Activated T-cell treated with anti-CD3 and anti-CD28 coated beads, Interleukin-2, amount 50 U/mL, for 72 hours (primary cell): ENCODE measurements around the gene ETS2. TPM values are rescaled to one million over a fixed set of nuclear protein-coding genes. Genes with fewer than 3 reads are reported as not detected.
"Not testable (repeated sequence)": the region's sequence is repeated elsewhere in the genome, so short reads cannot be mapped to it uniquely, and the experiment has no call there.

Source experiments
- ATAC-seq, 2 donors: fragments of 150-1000 bp; cut with Tn5 transposase; replicated peaks in 1 of 2; 2 replicates each; pipeline ENCODE4 v1.10.0; 2021; ENCODE audit warnings: moderate library complexity in 2 of 2, mild to moderate bottlenecking in 1 of 2
- DNase-seq, 2 donors: peaks; one replicate each; pipeline ENCODE4 v3.0.0; 2021 to 2022; ENCODE audit warnings: mixed read lengths in 1 of 2
- H3K27ac Mint-ChIP-seq: one replicate; pipeline ENCODE4 v1.8.0; 2022; ENCODE audit warnings: mild to moderate bottlenecking, moderate library complexity, mixed read lengths
- H3K27me3 Mint-ChIP-seq: one replicate; pipeline ENCODE4 v1.8.0; 2022; ENCODE audit warnings: low read depth, mixed read lengths
- H3K36me3 Mint-ChIP-seq, 2 donors: one replicate each; pipeline ENCODE4 v1.8.0; 2022; ENCODE audit warnings: mixed read lengths in 2 of 2, mild to moderate bottlenecking in 1 of 2; ENCODE audit not compliant: insufficient read depth in 2 of 2
- H3K4me1 Mint-ChIP-seq: one replicate; pipeline ENCODE4 v1.8.0; 2022; ENCODE audit warnings: low read depth, mixed read lengths
- H3K4me3 Mint-ChIP-seq, 2 donors: one replicate each; pipeline ENCODE4 v1.8.0; 2022; ENCODE audit warnings: mild to moderate bottlenecking in 2 of 2, mixed read lengths in 2 of 2, moderate library complexity in 2 of 2
- H3K9me3 Mint-ChIP-seq, 2 donors: one replicate each; pipeline ENCODE4 v1.8.0; 2022; ENCODE audit warnings: mixed read lengths in 2 of 2
- total RNA-seq, 2 donors: library from RNA; stranded (reverse); gene quantifications; one replicate each; pipeline ENCODE4 v1.2.3, GENCODE V29; 2022

Gene ETS2
- total RNA-seq, 2 donors from 2014 or later: 122 to 134 TPM

GRCh38 chr21:38819051-38819718, 13.5 kb downstream of the ETS2 start:
- Mint-ChIP-seq H3K27me3 (no peaks in the 10 kb centered on the region), H3K36me3 (peaks cover 41 to 70% of the 10 kb centered on the region in 2 donors), H3K9me3 (no peaks in the 10 kb centered on the region), H3K4me1 (peaks cover 16% of the 10 kb centered on the region), H3K4me3 (no peak overlapping the region), H3K27ac (no peak overlapping the region)
- no peak for ATAC-seq
- no peak for DNase-seq

GRCh38 chr21:38819719-38820159, 14.0 kb downstream of the ETS2 start:
- H3K36me3 Mint-ChIP-seq: peaks cover 36 to 68% of the 10 kb centered on the region in 2 donors
- H3K27ac Mint-ChIP-seq: no peak overlapping the region
- no peaks in the 10 kb centered on the region for H3K27me3 Mint-ChIP-seq
- no peak overlapping the region for H3K4me3 Mint-ChIP-seq
- DNase-seq: no peak
- no peak for ATAC-seq
- H3K4me1 Mint-ChIP-seq: peaks cover 10% of the 10 kb centered on the region
- no peaks in the 10 kb centered on the region for H3K9me3 Mint-ChIP-seq

- no peak for DNase-seq
- Mint-ChIP-seq H3K4me3 (no peak overlapping the region), H3K9me3 (no peaks in the 10 kb centered on the region), H3K27me3 (no peaks in the 10 kb centered on the region), H3K36me3 (peaks cover 31 to 61% of the 10 kb centered on the region in 2 donors), H3K27ac (no peak overlapping the region), H3K4me1 (peaks cover under 1% of the 10 kb centered on the region)
- no peak for ATAC-seq
These were observed 14.9 kb downstream of the ETS2 start for GRCh38 chr21:38820471-38821239.

- H3K4me3 Mint-ChIP-seq: no peak overlapping the region
- no peak for ATAC-seq
- H3K27ac Mint-ChIP-seq: no peak overlapping the region
- no peaks in the 10 kb centered on the region for H3K27me3 Mint-ChIP-seq
- H3K36me3 Mint-ChIP-seq: peaks cover 31 to 63% of the 10 kb centered on the region in 2 donors
- H3K9me3 Mint-ChIP-seq: no peaks in the 10 kb centered on the region
- H3K4me1 Mint-ChIP-seq: no peaks in the 10 kb centered on the region
- no peak for DNase-seq
These were observed 15.5 kb downstream of the ETS2 start for GRCh38 chr21:38821248-38821647.

GRCh38 chr21:38821959-38822682, 16.4 kb downstream of the ETS2 start:
- no peak for ATAC-seq
- Mint-ChIP-seq H3K4me1 (no peaks in the 10 kb centered on the region), H3K27ac (no peak overlapping the region), H3K36me3 (peaks cover 26 to 57% of the 10 kb centered on the region in 2 donors), H3K4me3 (no peak overlapping the region), H3K9me3 (no peaks in the 10 kb centered on the region), H3K27me3 (no peaks in the 10 kb centered on the region)
- no peak for DNase-seq

- no peak overlapping the region for H3K4me3 Mint-ChIP-seq
- ATAC-seq (no peak), DNase-seq (no peak)
- no peaks in the 10 kb centered on the region for H3K4me1 Mint-ChIP-seq
- no peaks in the 10 kb centered on the region for H3K9me3 Mint-ChIP-seq
- no peak overlapping the region for H3K27ac Mint-ChIP-seq
- no peaks in the 10 kb centered on the region for H3K27me3 Mint-ChIP-seq
- peaks cover 26 to 52% of the 10 kb centered on the region in 2 donors for H3K36me3 Mint-ChIP-seq
These were observed 17.1 kb downstream of the ETS2 start for GRCh38 chr21:38822778-38823238.

GRCh38 chr21:38823737-38824123, 18.0 kb downstream of the ETS2 start:
- ATAC-seq: no peak
- Mint-ChIP-seq H3K4me3 (no peak overlapping the region), H3K27ac (peak overlapping the region; percentile 86), H3K36me3 (peaks cover 19 to 45% of the 10 kb centered on the region in 2 donors), H3K9me3 (no peaks in the 10 kb centered on the region), H3K4me1 (no peaks in the 10 kb centered on the region), H3K27me3 (no peaks in the 10 kb centered on the region)
- DNase-seq: no peak

GRCh38 chr21:38824124-38824822, 18.5 kb downstream of the ETS2 start:
- Mint-ChIP-seq H3K27ac (peak overlapping the region; percentile 86), H3K27me3 (no peaks in the 10 kb centered on the region), H3K4me1 (no peaks in the 10 kb centered on the region), H3K4me3 (no peak overlapping the region), H3K36me3 (peaks cover 16 to 40% of the 10 kb centered on the region in 2 donors), H3K9me3 (no peaks in the 10 kb centered on the region)
- no peak for ATAC-seq
- no peak for DNase-seq

- DNase-seq (no peak), ATAC-seq (no peak)
- Mint-ChIP-seq H3K27ac (no peak overlapping the region), H3K9me3 (no peaks in the 10 kb centered on the region), H3K36me3 (peaks cover 16 to 34% of the 10 kb centered on the region in 2 donors), H3K27me3 (no peaks in the 10 kb centered on the region), H3K4me3 (no peak overlapping the region), H3K4me1 (no peaks in the 10 kb centered on the region)
These were observed 19.5 kb downstream of the ETS2 start for GRCh38 chr21:38825269-38825668.

- no peak for DNase-seq
- Mint-ChIP-seq H3K4me3 (no peak overlapping the region), H3K9me3 (no peaks in the 10 kb centered on the region), H3K27ac (no peak overlapping the region), H3K27me3 (no peaks in the 10 kb centered on the region), H3K4me1 (peaks cover 5% of the 10 kb centered on the region), H3K36me3 (peaks cover 16 to 30% of the 10 kb centered on the region in 2 donors)
- ATAC-seq: no peak
These were observed 20.2 kb downstream of the ETS2 start for GRCh38 chr21:38825921-38826320.

GRCh38 chr21:38828111-38828510, 22.4 kb downstream of the ETS2 start:
- not testable (repeated sequence) for H3K27ac Mint-ChIP-seq

GRCh38 chr21:38830671-38831525, 25.2 kb downstream of the ETS2 start:
- DNase-seq: no peak
- peaks cover 38% of the 10 kb centered on the region for H3K4me1 Mint-ChIP-seq
- H3K27ac Mint-ChIP-seq: peak overlapping the region; percentile 25
- peaks cover 8% of the 10 kb centered on the region in 2 donors for H3K36me3 Mint-ChIP-seq
- H3K9me3 Mint-ChIP-seq: peaks cover 1 to 2% of the 10 kb centered on the region in 2 donors
- no peak for ATAC-seq
- peaks cover 10% of the 10 kb centered on the region for H3K27me3 Mint-ChIP-seq
- H3K4me3 Mint-ChIP-seq: peak overlapping the region; percentile 39 to 49

More at GRCh38 chr21:38828111-38828510, 22.4 kb downstream of the ETS2 start:
- H3K9me3 Mint-ChIP-seq, DNase-seq, H3K4me3 Mint-ChIP-seq, H3K27me3 Mint-ChIP-seq, ATAC-seq: not testable (repeated sequence)
- Mint-ChIP-seq H3K4me1 (peaks cover 27% of the 10 kb centered on the region), H3K36me3 (peaks cover 10 to 21% of the 10 kb centered on the region in 2 donors)
